IMR-90 (cell line): Measurements from ENCODE around the gene SLIT1. TPM values are rescaled to one million over a fixed set of nuclear protein-coding genes. Genes with fewer than 3 reads are reported as not detected.

Source experiments
- ATAC-seq: fragments of 200-7000 bp; cut with Tn5 transposase; 2 replicates; pipeline ENCODE4 v1.9.1; 2020; ENCODE audit warnings: low read depth, mild to moderate bottlenecking, moderate library complexity
- BruUV-seq: library from RNA; stranded (reverse); fragments of 400-500 nt; replicated peaks from 2 replicates; lab custom pipeline; 2021; lab: Mats Ljungman, UMichigan
- CTCF ChIA-PET: fragments of 300-600 bp; formaldehyde crosslinking; extraction: SDS; loops from one replicate; lab custom pipeline; 2021; ENCODE audit warnings: antibody characterized with exemption; lab: Yijun Ruan, JAX
- POLR2A ChIA-PET: fragments of 300-600 bp; sonication (Branson Sonifier 250); formaldehyde crosslinking; loops from one replicate; lab custom pipeline; 2022; ENCODE audit warnings: antibody characterized with exemption; ENCODE audit not compliant: unreplicated experiment; lab: Charles Lee
- DNase-seq: peaks from one replicate; pipeline ENCODE4 v3.0.0; 2013
- H2AFZ ChIP-seq: replicated peaks from 2 replicates; pipeline ENCODE3; 2013; ENCODE audit warnings: low read length, mild to moderate bottlenecking; ENCODE audit not compliant: poor library complexity
- H2AK5ac ChIP-seq: 2 replicates; pipeline ENCODE4 v1.6.1; 2013; ENCODE audit warnings: low read depth, low read length, inconsistent platforms
- H2AK9ac ChIP-seq: replicated peaks from 2 replicates; pipeline ENCODE3; 2013; ENCODE audit warnings: mild to moderate bottlenecking, low read depth, low read length, moderate library complexity; ENCODE audit not compliant: poor library complexity
- H2BK120ac ChIP-seq: 2 replicates; pipeline ENCODE4 v1.6.1; 2013; ENCODE audit warnings: low read depth, low read length, inconsistent platforms
- H2BK15ac ChIP-seq: 3 replicates; pipeline ENCODE4 v1.6.1; 2013; ENCODE audit warnings: low read depth, low read length, inconsistent platforms
- H2BK20ac ChIP-seq: 2 replicates; pipeline ENCODE4 v1.6.1; 2013; ENCODE audit warnings: low read depth, mild to moderate bottlenecking, inconsistent platforms, low read length, moderate library complexity
- H2BK5ac ChIP-seq: 2 replicates; pipeline ENCODE4 v1.6.1; 2013; ENCODE audit warnings: mild to moderate bottlenecking, low read depth, low read length, inconsistent platforms; ENCODE audit not compliant: poor library complexity, severe bottlenecking
- H3K14ac ChIP-seq: replicated peaks from 2 replicates; pipeline ENCODE4 v1.6.1; 2013; ENCODE audit warnings: low read depth, low read length, inconsistent platforms
- H3K18ac ChIP-seq: 2 replicates; pipeline ENCODE4 v1.6.1; 2013; ENCODE audit warnings: low read depth, low read length, control low read depth
- H3K23ac ChIP-seq: 2 replicates; pipeline ENCODE4 v1.6.1; 2013; ENCODE audit warnings: low read depth, low read length, inconsistent platforms
- H3K27ac ChIP-seq: 2 replicates; pipeline ENCODE4 v1.5.1; 2013; ENCODE audit warnings: mild to moderate bottlenecking, control low read depth, low read length; ENCODE audit not compliant: insufficient read depth
- H3K27me3 ChIP-seq: 2 replicates; pipeline ENCODE4 v1.6.1; 2013; ENCODE audit warnings: low read length; ENCODE audit not compliant: control insufficient read depth, insufficient read depth
- H3K36me3 ChIP-seq: 2 replicates; pipeline ENCODE4 v1.6.1; 2013; ENCODE audit warnings: low read length, mixed read lengths; ENCODE audit not compliant: control insufficient read depth, insufficient read depth
- H3K4ac ChIP-seq: 2 replicates; pipeline ENCODE4 v1.6.1; 2013; ENCODE audit warnings: low read depth, low read length, inconsistent platforms
- H3K4me1 ChIP-seq: 2 replicates; pipeline ENCODE4 v1.6.1; 2013; ENCODE audit warnings: low read length, mixed read lengths; ENCODE audit not compliant: control insufficient read depth, insufficient read depth
- H3K4me2 ChIP-seq: 2 replicates; pipeline ENCODE4 v1.6.1; 2013; ENCODE audit warnings: low read depth, mild to moderate bottlenecking, control low read depth, low read length, moderate library complexity
- H3K4me3 ChIP-seq: 2 replicates; pipeline ENCODE4 v1.5.1; 2013; ENCODE audit warnings: low read depth, mild to moderate bottlenecking, control low read depth, low read length, moderate library complexity; ENCODE audit not compliant: insufficient read depth
- H3K56ac ChIP-seq: 2 replicates; pipeline ENCODE4 v1.6.1; 2013; ENCODE audit warnings: low read length, inconsistent platforms; ENCODE audit not compliant: insufficient read depth; ENCODE audit errors: extremely low read depth
- H3K79me1 ChIP-seq, 2 experiments: 2 replicates each; pipeline ENCODE4 v1.6.1; 2013; ENCODE audit warnings: low read length in 2 of 2, inconsistent platforms in 1 of 2, low read depth in 1 of 2
- H3K9ac ChIP-seq: 2 replicates; pipeline ENCODE4 v1.6.1; 2013; ENCODE audit warnings: low read depth, low read length, control low read depth
- H3K9me1 ChIP-seq: 2 replicates; pipeline ENCODE4 v1.6.1; 2013; ENCODE audit warnings: low read length, inconsistent platforms; ENCODE audit not compliant: insufficient read depth
- H3K9me3 ChIP-seq: 2 replicates; pipeline ENCODE4 v1.6.1; 2013; ENCODE audit warnings: low read length; ENCODE audit not compliant: control insufficient read depth, insufficient read depth
- H4K20me1 ChIP-seq: 2 replicates; pipeline ENCODE4 v1.6.1; 2013; ENCODE audit warnings: low read length, inconsistent platforms; ENCODE audit not compliant: insufficient read depth
- H4K5ac ChIP-seq: 2 replicates; pipeline ENCODE4 v1.6.1; 2013; ENCODE audit warnings: mild to moderate bottlenecking, low read depth, low read length, control low read depth
- H4K8ac ChIP-seq, 2 experiments: 2 replicates each; pipeline ENCODE4 v1.6.1; 2013; ENCODE audit warnings: low read depth in 2 of 2, low read length in 2 of 2, control low read depth in 1 of 2, inconsistent platforms in 1 of 2
- H4K91ac ChIP-seq: 2 replicates; pipeline ENCODE4 v1.6.1; 2013; ENCODE audit warnings: low read depth, low read length, inconsistent platforms; ENCODE audit not compliant: insufficient read depth
- BHLHE40 ChIP-seq: fragments of 150-350 bp; IDR thresholded peaks from 2 replicates; pipeline ENCODE4 v1.6.1; 2016; ENCODE audit warnings: mild to moderate bottlenecking, low read depth, low read length
- CHD1 ChIP-seq: IDR thresholded peaks from 2 replicates; pipeline ENCODE4 v1.6.1; 2012; ENCODE audit warnings: low read depth, low read length, improper control_type of control experiment
- CTCF ChIP-seq: conservative IDR thresholded peaks from 2 replicates; pipeline ENCODE4 v1.5.1; 2012; ENCODE audit warnings: mild to moderate bottlenecking, low read depth, low read length, improper control_type of control experiment
- ELK1 ChIP-seq: fragments of 150-350 bp; IDR thresholded peaks from 2 replicates; pipeline ENCODE4 v1.6.1; 2016; ENCODE audit warnings: low read depth, mild to moderate bottlenecking, low read length, moderate library complexity, borderline replicate concordance
- MXI1 ChIP-seq: IDR thresholded peaks from 2 replicates; pipeline ENCODE4 v1.6.1; 2012; ENCODE audit warnings: low read depth, mild to moderate bottlenecking, low read length, moderate library complexity, borderline replicate concordance
- NFE2L2 ChIP-seq: fragments of 150-350 bp; IDR thresholded peaks from 2 replicates; pipeline ENCODE4 v1.6.1; 2016; ENCODE audit warnings: low read depth, mild to moderate bottlenecking, low read length
- POLR2A ChIP-seq: IDR thresholded peaks from 2 replicates; pipeline ENCODE4 v1.6.1; 2012; ENCODE audit warnings: mild to moderate bottlenecking, low read depth, low read length
- RCOR1 ChIP-seq: IDR thresholded peaks from 2 replicates; pipeline ENCODE4 v1.6.1; 2012; ENCODE audit warnings: mild to moderate bottlenecking, low read length, improper control_type of control experiment; ENCODE audit not compliant: insufficient replicate concordance
- RFX5 ChIP-seq: IDR thresholded peaks from 2 replicates; pipeline ENCODE4 v1.8.0; 2012; ENCODE audit warnings: low read depth, mild to moderate bottlenecking, low read length, moderate library complexity
- SMC3 ChIP-seq: fragments of 150-350 bp; IDR thresholded peaks from 2 replicates; pipeline ENCODE4 v1.6.1; 2016; ENCODE audit warnings: low read depth, mild to moderate bottlenecking, antibody characterized with exemption, low read length, moderate library complexity
- USF2 ChIP-seq: fragments of 150-350 bp; IDR thresholded peaks from 2 replicates; pipeline ENCODE4 v1.6.1; 2017; ENCODE audit warnings: mild to moderate bottlenecking, antibody characterized with exemption, low read length, low read depth
- WGBS, 2 experiments: methylation state at CpG; one replicate each; pipeline versions ENCODE4 v1.1.5 to v1.1.7; 2013; ENCODE audit warnings: missing lambda C conversion rate in 2 of 2; ENCODE audit not compliant: insufficient read length in 1 of 2; ENCODE audit errors: extremely low coverage in 2 of 2; 5-methylcytosine and 5-hydroxymethylcytosine counted together
- dilution Hi-C: fragments of 300-500 bp; cut with HindIII; formaldehyde crosslinking; loops from one replicate; pipeline ENCODE4 v1.14.3; 2018; ENCODE audit warnings: low sequenced_read_pairs; ENCODE audit not compliant: unreplicated experiment
- in situ Hi-C: fragments of 300-500 bp; cut with MboI; formaldehyde crosslinking; loops from 3 replicates; pipeline ENCODE4 v1.14.3; 2019; ENCODE audit warnings: low sequenced_read_pairs, inconsistent platforms, mixed read lengths
- intact Hi-C: fragments of 100-400 bp; cut with micrococcal nuclease; formaldehyde crosslinking; loops from 2 replicates; pipeline ENCODE4 v1.10.0; 2022
- polyA plus RNA-seq, 3 experiments: library from polyadenylated mRNA; depleted of rRNA; stranded (reverse); fragments of >200 nt; gene quantifications; 2 replicates each; pipeline ENCODE4 v1.2.3, GENCODE V29; 2012; ENCODE audit warnings: low replicate concordance in 1 of 3
- total RNA-seq: library from RNA; depleted of rRNA; stranded (reverse); fragments of >200 nt; gene quantifications from 2 replicates; pipeline ENCODE4 v1.2.3, GENCODE V29; 2012

SLIT1 gene
- total and polyA plus RNA-seq, 2 of the 4 experiments (the other 2 are of a cell fraction): under 0.01 TPM

GRCh38 chr10:97066877-97067555 is 118.7 kb downstream of the SLIT1 start:
- Histone ChIP-seq H4K8ac (no peak overlapping the region), H3K14ac (no peak overlapping the region), H2BK120ac (no peak overlapping the region), H4K20me1 (no peaks in the 10 kb centered on the region), H2BK5ac (no peak overlapping the region), H3K9ac (no peak overlapping the region), H2BK20ac (no peak overlapping the region), H3K9me1 (no peaks in the 10 kb centered on the region), H4K5ac (no peak overlapping the region), H3K27ac (no peak overlapping the region), H2AK9ac (no peak overlapping the region), H2AFZ (no peak overlapping the region), H3K4me1 (no peaks in the 10 kb centered on the region), H3K56ac (no peak overlapping the region), H3K9me3 (peaks cover 9% of the 10 kb centered on the region), H3K79me1 (no peaks in the 10 kb centered on the region), H3K23ac (no peak overlapping the region), H4K91ac (no peak overlapping the region), H3K18ac (no peak overlapping the region), H3K36me3 (no peaks in the 10 kb centered on the region), H3K4me2 (no peak overlapping the region), H3K4me3 (no peak overlapping the region), H3K4ac (no peak overlapping the region), H3K27me3 (peaks cover 55% of the 10 kb centered on the region), H2AK5ac (no peak overlapping the region), H2BK15ac (no peak overlapping the region)
- in situ Hi-C loops (no loop called here), intact Hi-C loops (no loop called here), dilution Hi-C loops (no loop called here)
- POLR2A ChIA-PET: no interaction called here
- no peak for TF ChIP-seq USF2
- TF ChIP-seq MXI1: no peak
- no peak for TF ChIP-seq POLR2A
- TF ChIP-seq BHLHE40: no peak
- no peak for TF ChIP-seq CHD1
- TF ChIP-seq ELK1: no peak
- no peak for TF ChIP-seq SMC3
- TF ChIP-seq RFX5: no peak
- TF ChIP-seq RCOR1: no peak
- no peak for TF ChIP-seq CTCF
- no peak for TF ChIP-seq NFE2L2
- ATAC-seq: no peak
- WGBS, 2 experiments: 40% methylated on average over 3 of the region's 13 CpGs; no CpG with 5 or more reads in 1 of the 2 experiments
- BruUV-seq: no TSS peak
- DNase-seq: no peak
- CTCF ChIA-PET: interaction anchor here (1.1 kb wide), 1 partner anchor 30 kb away, joined by 3 read pairs; no protein-coding TSS in a partner anchor
